Measurements from ENCODE around the gene EYA2.
"Not testable (repeated sequence)": the region's sequence is repeated elsewhere in the genome, so short reads cannot be mapped to it uniquely, and the experiment has no call there.

The EYA2 gene

DNA sequence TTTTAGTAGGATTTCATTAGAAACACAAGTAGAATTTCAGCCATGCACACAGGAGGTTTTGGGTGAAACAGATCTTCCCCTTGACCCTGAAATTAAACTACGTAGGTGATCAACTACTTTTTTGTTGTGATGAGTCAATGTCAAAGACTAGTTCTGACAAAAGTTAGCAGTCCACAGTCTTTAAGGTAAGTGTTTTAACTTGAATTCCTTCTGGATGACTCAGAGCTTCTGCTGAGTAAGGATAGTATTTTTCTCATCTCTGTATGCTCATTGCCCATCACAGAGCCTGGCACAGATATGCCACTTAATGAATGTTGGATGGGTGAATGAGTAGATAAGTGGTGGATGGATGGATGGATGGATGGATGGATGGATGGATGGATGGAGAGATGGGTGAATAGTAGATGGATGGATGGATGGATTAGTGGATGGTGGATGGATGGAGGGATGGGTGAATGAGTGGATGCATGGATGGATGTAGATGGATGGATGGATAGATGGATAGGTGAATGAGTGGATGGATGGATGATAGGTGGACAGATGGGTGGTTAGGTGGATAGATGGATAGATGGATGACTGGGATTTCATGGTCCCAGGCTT is 296.5 kb downstream of the EYA2 start:
- no peak for DNase-seq

DNA sequence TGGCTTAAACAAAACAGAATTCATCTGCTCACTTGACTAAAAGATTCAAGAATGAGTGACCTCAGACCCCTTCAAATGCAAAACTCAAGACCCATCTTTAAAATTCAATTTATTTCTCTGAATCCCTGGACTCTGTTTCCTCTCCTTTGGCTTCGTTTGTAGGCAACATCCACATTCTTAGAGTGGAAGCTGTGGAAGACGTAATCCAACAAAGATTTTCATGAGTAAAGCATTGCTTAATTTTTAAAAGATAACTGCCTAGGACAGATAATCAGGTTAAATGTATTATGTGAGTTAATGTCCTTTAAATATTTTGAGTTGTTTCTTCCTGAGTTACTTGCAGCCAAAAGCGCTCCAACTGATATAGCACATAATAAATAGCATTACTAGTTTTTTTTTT is 297.3 kb downstream of the EYA2 start:
- DNase-seq: no peak

DNA sequence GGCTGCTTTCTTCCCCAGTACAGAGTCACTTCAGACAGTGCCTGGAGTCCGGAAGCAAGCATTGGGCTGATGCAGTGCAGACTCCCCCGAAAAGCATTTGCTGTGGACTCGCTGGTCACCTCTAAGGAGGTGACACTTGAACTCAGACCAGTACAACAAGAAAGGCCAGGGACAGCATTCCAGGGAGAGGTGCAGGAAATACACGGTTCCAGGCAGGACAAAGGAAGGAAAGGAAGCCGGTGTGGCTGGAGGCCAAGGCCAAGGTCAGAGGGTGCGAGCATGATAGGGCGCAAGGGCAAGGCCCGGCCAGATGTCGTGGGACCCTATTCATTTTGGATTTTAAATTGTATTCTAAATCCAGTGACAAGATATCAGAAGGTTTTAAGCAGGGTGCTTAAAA is 300.9 kb downstream of the EYA2 start:
- DNase-seq: no peak

DNA sequence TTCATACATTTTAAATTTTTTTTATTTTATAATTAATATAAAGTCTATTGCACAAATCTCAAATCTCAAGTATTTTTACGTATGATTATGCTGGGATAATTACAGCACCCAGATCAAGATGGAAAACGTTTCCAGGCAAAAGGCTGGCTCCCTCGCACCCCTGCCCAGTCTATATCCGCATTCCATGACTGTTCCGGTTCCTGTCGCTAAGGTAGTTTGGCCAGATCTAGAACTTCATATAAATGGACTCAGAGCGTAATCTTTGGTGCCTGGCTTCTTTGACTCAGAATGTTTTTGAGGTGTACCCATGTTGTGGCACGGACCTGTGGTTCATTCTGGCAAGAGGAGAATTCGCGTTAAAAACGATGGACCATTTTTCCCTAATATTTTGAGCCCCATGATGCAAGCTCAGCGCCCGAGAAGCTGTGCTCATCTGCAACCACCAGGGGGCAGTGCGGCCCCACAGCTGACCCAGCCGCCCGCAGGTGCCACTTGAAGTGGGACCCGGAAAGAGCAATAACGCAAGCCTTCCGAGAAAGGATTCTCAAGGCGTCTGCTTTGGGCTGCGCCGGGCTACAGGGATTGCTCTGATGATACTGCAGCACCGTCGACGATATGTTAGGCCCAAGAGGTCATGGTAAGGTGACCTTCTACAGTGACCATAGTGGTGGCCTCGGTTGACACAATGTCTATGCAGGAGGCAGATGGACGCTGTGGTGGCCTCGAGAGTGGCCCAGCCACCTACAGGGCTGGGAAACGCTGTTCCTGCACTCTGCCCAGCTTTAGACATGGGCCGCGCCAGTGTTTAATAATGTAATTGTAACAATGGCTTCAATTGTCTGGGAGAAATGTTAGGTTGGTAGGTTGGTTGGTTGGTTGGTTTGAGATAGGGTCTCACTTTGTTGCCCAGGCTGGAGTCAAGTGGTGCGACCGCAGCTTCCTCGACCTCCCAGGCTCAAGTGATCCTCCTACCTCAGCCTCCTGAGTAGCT is 301.7 kb downstream of the EYA2 start:
- peak; percentile 68 to 84 (median 76) for DNase-seq

DNA sequence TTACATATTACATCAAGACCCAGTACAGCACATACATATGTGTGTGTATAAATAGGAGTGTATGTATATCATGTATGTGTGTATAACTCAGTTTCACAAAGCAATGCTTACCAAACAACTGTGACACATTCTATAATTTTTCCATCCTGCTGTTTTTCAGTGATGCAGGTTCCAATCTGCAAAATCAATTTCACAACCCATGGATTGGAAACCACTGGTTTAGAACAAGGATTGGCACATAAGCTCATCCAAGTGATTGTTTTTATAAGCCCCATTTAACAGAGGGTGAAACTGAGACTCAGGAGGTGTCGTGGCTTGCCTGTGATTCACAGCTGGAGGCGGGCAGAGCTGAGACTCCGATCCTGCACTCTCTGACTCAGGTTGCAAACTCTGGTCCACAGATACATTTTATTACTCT is 303.6 kb downstream of the EYA2 start:
- DNase-seq: peak in 1 of 3 donors; percentile 11

DNA sequence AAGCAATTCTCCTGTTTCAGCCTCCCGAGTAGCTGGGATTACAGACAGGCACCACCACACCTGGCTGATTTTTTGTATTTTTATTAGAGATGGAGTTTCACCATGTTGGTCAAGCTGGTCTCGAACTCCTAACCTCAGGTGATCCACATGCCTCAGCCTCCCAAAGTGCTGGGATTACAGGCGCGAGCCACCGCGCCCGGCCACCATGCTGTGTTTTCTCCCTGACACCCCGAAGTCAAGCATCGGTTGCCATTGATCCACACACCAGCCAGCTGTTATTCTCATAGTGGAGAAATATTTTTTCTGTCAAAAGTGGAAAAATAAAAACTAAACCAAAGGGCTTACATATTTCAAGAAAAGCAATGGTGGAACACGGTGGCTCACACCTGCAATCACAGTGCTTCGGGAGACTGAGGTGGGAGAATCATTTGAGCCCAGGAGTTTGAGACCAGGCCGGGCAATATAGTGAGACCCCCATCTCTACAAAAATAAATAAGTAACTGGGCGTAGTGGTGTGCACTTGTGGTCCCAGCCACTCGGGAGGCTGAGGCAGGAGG is 304.4 kb downstream of the EYA2 start:
- no peak for DNase-seq

DNA sequence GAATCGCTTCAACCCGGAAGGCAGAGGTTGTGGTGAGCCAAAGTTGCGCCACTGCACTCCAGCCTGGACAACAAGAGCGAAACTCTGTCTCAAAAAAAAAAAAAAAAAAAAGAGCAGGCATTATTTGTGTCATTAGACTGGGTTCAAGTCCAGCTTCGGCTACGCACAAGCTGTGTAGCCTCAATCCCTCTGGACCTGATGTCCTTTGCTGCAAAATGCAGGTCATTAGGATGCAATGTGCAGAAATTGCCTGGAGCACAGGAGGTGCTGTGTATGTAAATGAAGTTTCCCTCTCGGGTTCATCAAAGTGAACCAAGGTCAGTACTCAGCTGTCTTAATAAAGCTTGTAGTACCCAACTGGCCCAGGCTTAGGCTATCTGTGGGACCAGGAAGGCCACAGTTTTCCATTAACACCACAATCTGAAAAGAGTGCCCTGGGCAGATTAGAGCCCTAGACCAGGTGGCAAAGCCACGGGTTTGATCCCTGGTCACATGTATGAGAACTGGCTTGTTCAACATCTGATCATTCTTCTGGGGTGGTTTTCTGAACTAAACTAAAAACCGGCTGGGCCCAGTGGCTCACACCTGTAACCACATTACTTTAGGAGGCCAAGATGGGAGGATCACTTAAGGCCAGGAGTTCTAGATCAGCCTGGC is 306.6 kb downstream of the EYA2 start:
- DNase-seq: no peak

DNA sequence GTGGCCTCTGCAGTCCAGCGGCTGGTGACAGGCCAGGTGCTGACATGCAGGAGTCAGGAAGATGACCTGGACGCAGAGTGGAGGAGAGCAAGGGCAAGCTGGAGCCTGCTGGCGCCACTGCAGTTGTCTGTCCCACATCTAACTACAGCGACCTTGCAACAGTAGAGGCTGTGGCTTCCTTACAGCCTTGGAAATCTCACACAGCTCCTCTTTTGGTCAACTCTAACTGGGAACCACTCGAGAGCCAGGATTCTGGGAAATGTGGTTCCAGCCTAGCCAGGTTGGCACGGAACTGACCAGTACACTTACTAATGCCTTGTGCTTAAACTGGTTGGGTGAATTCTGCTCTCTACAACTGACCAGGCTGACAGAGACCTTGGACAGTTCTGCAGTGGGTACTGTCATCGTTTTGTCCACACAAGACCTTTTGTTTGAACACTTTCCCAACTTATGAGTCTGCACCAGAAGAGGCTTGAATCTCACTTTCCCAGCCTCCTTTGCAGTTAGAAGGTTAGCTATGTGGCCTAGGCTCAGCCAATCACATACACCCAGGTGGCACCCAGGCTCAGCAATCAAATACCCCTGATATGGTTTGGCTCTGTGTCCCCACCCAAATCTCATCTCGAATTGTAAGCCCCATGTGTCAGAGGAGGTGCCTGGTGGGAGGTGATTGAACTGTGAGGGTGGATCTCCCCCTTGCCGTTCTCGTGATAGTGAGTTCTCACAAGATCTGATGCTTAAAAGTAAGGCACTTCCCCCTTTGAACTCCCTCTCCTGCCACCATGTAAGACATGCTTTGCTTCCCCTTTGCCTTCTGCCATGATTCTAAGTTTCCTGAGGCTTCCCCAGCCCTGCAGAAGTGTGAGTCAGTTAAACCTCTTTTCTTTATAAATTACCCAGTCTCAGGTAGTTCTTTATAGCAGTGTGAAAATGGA is 308.4 kb downstream of the EYA2 start:
- peak in 1 of 3 donors; percentile 9 for DNase-seq

DNA sequence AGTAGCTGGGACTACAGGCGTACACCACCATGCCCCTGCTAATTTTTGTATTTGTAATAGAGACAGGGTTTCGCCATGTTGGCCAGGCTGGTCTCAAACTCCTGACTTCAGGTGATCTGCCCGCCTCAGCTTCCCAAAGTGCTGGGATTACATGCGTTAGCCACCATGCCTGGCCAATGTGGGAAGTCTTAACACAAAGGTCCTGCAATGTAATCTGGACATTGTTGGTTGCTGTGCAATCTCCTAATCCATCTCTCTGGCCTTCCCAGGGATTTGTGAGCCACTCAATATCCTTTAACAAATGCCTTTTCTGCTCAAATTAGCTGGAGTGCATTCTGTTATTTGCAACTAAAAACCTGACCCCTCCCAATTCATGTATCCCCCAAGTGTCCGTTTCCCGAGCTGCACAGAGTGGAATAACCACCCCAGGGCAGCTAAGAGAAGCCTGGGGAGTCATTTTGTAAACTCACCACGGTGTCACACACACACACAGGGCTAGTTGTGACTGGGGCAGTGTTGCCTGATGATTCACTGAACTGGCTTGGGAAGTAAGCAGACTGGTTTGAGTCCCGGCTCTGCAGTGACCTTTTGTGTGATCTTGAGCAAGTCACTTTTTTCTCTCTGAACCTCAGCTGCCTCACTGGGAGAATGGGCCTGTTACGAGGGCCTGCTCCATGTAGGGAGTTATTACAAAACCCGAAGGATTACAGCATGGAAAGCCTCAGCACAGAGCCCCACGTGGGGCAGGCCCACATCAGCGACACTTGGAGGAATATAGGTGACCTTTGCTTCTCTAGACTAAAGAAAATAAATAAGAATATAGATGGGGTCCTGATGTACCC is 309.6 kb downstream of the EYA2 start:
- peak in 2 of 3 donors; percentile 11 to 28 for DNase-seq

DNA sequence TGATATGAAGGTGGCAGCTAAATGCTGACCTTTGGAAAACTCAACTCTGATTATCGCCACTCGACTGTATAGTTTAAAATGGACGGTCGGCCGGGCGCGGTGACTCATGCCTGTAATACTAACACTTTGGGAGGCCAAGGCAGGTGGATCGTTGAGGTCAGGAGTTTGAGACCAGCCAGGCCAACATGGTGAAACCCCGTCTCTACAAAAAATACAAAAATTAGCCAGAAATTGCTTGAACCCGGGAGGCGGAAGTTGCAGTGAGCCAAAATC is 310.1 kb downstream of the EYA2 start:
- not testable (repeated sequence) for DNase-seq

DNA sequence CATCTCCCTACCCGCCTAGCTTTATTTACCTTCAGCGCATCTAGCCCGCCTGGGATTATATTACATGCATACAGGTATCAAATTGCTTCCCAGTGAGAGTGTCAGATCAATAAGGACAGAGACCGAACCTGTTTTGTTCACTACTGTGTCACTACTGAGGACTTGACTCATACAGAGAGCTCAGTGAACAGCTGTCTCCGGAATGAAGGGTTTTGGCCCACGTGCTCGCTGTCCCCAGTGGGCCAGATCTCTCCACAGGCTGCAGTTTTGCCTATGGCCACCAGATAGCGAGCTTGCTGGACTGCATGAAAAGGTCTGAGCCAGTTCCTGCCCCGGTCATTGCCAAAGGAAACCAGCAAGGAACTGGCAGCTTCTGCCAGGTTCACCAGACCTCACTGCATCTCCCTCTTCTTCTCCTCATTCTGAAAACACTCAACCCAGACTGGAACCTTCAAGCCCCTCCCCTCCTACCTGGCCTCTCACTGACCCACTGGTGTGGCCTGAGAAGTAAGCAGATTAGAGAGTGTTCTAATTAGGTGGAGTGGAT is 311.0 kb downstream of the EYA2 start:
- peak; percentile 18 to 37 (median 33) for DNase-seq

DNA sequence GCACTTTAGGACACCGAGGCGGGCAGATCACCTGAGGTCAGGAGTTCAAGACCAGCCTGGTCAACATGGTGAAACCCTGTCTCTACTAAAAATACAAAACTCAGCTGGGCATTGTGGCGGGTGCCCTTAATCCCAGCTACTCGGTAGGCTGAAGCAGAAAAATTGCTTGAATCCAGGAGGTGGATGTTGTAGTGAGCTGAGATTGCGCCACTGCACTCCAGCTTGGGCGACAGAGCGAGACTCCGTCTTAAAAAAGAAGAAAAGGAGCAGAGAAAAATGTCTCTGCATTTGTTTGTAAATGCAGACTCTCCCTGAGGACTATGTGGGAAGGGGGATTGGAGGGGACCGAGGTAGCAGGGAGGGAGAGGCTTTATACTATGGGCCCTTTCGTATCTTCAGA is 311.9 kb downstream of the EYA2 start:
- DNase-seq: not testable (repeated sequence)

DNA sequence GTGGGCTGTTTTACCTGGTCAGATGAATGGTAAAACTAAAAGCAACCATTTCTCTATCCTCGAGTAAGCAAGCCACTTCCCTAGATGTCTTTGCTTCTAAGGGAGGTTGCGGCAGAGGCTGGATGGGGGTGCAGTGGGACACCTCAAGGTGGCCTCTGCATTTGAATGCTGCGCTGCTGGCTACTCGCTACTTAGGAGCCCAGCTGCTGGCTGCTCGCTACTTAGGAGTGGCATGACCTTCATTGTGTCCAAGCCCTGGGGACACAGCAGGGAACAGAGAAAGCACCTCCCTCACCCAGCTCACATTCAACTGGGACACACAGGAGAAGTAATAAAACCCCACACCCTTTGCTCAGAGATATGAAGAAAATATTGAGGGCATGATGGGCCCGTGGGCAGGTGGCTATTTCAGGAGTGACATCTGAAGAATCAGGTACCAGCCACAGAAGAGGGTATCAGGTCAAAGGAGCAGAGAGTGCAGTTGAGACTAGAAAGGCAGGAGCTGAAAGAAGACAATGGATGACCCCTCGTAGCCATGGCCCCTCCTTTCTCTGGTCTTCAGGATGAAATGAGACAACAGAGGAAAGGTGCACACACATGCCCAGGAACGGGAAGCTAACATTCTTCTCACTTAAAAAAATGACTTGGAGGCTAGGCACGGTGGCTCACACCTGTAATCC is 312.5 kb downstream of the EYA2 start:
- DNase-seq: no peak

DNA sequence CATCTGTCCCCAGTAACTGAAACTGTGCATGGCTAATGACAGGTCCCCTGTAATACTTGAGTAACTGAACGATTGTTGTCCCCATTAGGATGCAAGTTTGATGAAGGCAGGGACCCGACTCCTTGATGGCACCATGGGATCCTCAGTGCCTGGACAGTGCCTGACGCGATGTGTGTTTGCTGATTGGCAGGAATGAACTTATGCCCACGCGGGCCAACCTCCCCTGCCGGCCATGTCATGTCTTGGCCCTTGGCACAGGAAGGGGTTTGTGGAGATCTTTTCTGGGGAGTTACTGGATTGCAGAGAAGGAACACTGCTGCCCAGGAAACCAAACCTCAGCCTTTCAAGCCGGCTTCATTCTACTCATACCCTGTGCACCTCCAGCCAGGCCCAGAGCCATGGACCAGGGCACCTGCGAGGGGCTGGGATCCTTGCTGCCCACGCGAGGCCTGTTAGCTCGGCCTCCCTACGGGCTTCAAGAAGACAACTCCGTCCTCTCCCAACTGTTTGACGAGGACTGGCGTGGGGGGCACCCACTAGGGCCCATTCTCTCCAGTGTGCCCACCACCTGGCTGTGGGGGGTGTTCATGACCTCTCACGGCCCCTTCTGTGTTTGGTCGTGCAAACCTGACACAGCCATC is 314.0 kb downstream of the EYA2 start:
- DNase-seq: no peak

DNA sequence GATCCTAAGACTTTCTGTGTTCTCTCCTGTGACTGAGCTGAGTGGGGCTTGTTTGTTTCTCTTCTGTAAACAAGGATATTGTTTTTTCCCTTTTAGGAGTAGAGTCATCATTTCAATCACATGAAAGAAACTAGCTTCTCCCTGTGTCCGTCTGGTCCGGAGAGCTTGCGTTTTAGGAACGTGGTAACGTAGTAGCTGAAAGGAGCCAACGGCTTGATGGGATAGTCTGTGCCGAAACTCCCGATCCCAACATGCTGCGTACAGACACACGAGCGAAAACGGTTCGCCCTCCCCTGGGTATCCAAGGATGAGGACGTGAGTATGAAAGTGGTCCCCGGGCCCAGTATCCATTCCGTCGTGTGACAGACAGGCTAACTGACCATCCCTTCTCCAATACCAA is 315.3 kb downstream of the EYA2 start:
- no peak for DNase-seq

DNA sequence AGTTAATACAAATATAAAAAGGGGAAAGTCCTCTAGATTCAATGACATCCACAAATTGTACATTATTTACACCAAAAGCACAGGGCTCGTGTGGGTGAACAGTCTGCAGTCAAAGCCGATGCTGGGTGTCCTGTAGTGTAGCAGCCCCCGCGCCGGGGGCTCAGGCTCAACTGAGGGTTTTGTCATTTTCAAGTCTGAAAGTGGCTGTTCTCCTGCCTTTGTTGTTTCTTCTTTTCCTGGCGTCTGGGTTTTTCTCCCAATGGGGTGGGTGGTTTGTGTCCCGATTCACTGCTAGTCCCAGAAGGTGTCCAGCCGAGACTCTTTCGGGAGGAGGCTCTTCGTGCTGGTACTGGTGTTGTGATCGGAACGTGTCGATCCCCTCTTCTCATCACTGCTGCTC is 315.8 kb downstream of the EYA2 start:
- DNase-seq: no peak

DNA sequence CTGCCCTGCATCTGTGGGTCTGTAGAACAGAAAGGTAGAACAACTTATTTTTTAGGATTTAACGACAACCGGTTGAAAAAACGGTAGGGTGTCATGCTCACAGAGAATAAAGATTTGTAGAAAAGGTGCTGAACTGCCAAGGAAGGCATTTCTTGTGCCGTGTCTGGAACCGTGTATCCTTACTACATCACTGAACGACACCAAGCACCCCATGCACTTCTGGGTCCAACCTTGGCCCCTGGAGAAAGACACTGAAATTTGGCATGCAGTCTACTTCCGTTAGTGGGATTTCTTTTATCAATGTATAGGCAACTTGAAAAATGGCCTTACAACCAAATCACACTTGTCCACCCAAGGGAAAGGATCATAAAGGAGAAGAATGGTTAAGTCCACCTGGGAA is 316.4 kb downstream of the EYA2 start:
- no peak for DNase-seq

DNA sequence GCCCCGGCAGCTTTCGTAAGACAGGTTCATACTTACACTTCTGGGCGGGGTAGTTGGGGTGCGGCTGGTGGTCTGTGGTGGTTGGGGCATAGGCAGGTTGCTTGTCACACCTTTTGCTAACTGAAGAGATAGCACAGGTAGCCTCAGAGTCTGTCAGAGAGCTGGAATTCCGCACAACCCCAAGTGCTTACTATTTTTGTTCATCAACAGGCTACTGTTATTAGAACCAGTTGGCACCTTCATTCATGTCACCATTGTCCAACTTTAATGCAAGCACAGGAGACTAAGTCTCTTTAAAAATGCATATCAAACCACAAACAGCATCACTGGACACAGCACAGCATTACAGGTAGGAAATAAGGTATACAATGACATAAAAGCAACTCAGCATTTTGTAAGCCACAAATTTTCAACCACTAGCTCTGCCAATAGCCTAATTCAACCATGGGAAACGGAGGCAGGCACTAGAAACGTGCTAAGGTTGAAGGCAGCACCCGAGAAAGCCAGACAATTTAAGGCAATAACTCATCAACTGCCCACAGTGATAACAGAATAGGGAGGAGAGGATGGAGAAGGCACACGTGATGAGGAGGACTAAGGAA is 318.1 kb downstream of the EYA2 start:
- DNase-seq: no peak

DNA sequence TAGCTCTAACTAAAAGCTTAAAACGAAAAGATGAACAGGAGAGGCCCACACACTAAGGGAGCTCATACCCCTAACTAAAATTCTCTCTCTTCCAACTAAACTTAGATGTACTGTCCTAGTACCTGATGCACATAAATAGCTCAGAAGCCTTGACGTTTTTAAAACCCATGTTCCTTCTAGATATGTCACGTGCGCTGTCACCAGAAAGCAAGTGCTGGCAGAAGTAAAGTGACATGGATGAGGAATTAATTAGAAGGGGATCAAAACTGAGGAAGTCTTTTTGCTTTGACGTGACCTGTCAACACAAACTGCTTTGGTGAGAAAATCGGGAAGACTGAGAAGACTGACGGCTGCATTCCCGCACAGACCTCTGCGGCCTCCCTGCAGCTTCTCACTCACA is 319.3 kb downstream of the EYA2 start:
- DNase-seq: no peak

All from suppressor macrophage treated with lipopolysaccharide for 1 hour (primary cell).